Measurements from ENCODE around the gene LTF.

- TF ChIP-seq POLR2AphosphoS5 (IDR thresholded peaks at IDR 0.05; ENCODE audit: borderline replicate concordance, low read depth, low read length), result no peak
- no peak for TF ChIP-seq EZH2 (IDR thresholded peaks at IDR 0.05)
- TF ChIP-seq FOXP2 (optimal IDR thresholded peaks at IDR 0.05; ENCODE audit: control extremely low read depth, extremely low read length, insufficient read depth), result no peak
Measured at GRCh38 chr3:46466871-46467403, 2.2 kb upstream of the LTF start.

Measured in SK-N-MC (cell line).